SU-DHL-6 (cell line): ENCODE results near the gene PSMA3.

Experiments used
- H2AFZ ChIP-seq: fragments of 200-600 bp; sonication (generic); 2 replicates; pipeline ENCODE4 v1.6.1; 2014; ENCODE audit warnings: low read depth, mild to moderate bottlenecking, moderate library complexity, mixed read lengths, antibody characterized with exemption, low read length; ENCODE audit not compliant: severe bottlenecking
- H3F3A ChIP-seq: fragments of 200-600 bp; shearing (Covaris generic); 2 replicates; pipeline ENCODE4 v1.6.0; 2016; ENCODE audit warnings: antibody characterized with exemption, mild to moderate bottlenecking; ENCODE audit not compliant: insufficient read depth
- H3K27ac ChIP-seq: fragments of 200-600 bp; sonication (generic); 2 replicates; pipeline ENCODE4 v1.5.1; 2016; ENCODE audit warnings: low read depth, mild to moderate bottlenecking, low read length, moderate library complexity, mixed read lengths
- H3K27me3 ChIP-seq: fragments of 200-600 bp; sonication (generic), shearing (Covaris generic); 2 replicates; pipeline ENCODE4 v1.6.0; 2014; ENCODE audit warnings: mild to moderate bottlenecking, low read length
- H3K36me3 ChIP-seq: fragments of 200-600 bp; sonication (generic); 2 replicates; pipeline ENCODE4 v1.6.1; 2014; ENCODE audit warnings: mild to moderate bottlenecking, low read length, mixed read lengths
- H3K4me2 ChIP-seq: fragments of 300-600, 200-600 bp; shearing (Covaris generic), sonication (generic); 2 replicates; pipeline ENCODE4 v1.6.0; 2014; ENCODE audit warnings: low read length, low read depth, mild to moderate bottlenecking; ENCODE audit not compliant: poor library complexity, severe bottlenecking
- H3K4me3 ChIP-seq: fragments of 200-600 bp; sonication (generic); 2 replicates; pipeline ENCODE4 v1.5.1; 2014; ENCODE audit warnings: antibody characterized with exemption, low read length, mild to moderate bottlenecking, mixed read lengths; ENCODE audit not compliant: insufficient read depth, poor library complexity, severe bottlenecking
- H3K79me2 ChIP-seq: fragments of 200-600 bp; sonication (generic); 2 replicates; pipeline ENCODE4 v1.6.1; 2014; ENCODE audit warnings: mild to moderate bottlenecking, low read length, moderate library complexity; ENCODE audit not compliant: insufficient read depth
- H3K9ac ChIP-seq: fragments of 200-600 bp; sonication (generic); 2 replicates; pipeline ENCODE4 v1.7.0; 2014; ENCODE audit warnings: mild to moderate bottlenecking, low read length
- H3K9me2 ChIP-seq: fragments of 200-600 bp; sonication (generic); replicated peaks from 2 replicates; pipeline ENCODE4 v1.6.1; 2014; ENCODE audit warnings: low read length; ENCODE audit not compliant: insufficient read depth
- H3K9me3 ChIP-seq: fragments of 200-600 bp; sonication (generic); 2 replicates; pipeline ENCODE4 v1.6.1; 2014; ENCODE audit warnings: low read length, mixed read lengths; ENCODE audit not compliant: insufficient read depth
- H4K20me1 ChIP-seq: fragments of 200-600 bp; sonication (generic); 2 replicates; pipeline ENCODE4 v1.6.1; 2014; ENCODE audit warnings: low read depth, mild to moderate bottlenecking, antibody characterized with exemption, low read length, moderate library complexity, mixed read lengths
- CTCF ChIP-seq: fragments of 200-600 bp; sonication (generic); IDR thresholded peaks from one replicate; pipeline ENCODE4 v1.5.1; 2017; ENCODE audit warnings: antibody characterized with exemption, mild to moderate bottlenecking, low read length, moderate library complexity; ENCODE audit not compliant: insufficient read depth, poor library complexity, severe bottlenecking
- EZH2phosphoT487 ChIP-seq: fragments of 200-600 bp; sonication (generic), shearing (Covaris generic); conservative IDR thresholded peaks from 2 replicates; pipeline ENCODE4 v1.6.1; 2018; ENCODE audit warnings: mild to moderate bottlenecking, antibody characterized with exemption, low read length, moderate library complexity, mixed read lengths

The PSMA3 gene

DNA sequence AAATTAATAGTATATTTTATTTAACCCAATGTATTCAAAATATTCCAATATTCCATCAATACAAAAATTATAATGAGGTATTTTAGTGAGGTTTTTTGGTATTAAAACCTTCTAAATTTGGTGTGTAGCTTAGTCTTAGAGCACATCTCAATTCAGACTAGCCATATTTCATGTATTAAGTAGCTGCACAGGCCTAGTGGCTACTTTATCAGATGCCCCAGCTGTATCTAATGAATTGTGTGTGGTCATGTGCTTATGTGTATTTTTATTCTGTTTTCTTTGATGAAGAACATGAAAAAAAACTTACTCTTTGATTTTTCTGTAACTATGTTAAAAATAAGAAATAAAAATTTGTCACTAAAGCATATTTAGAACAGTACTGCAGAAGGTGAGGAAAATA, 31.5 kb upstream of the PSMA3 start:
- Histone ChIP-seq H3K36me3 (peaks cover 19% of the 10 kb centered on the region), H3K27ac (no peak overlapping the region), H3K4me2 (no peak overlapping the region), H3K4me3 (no peak overlapping the region), H3K9me2 (no peaks in the 10 kb centered on the region), H3F3A (no peaks in the 10 kb centered on the region; the same call in 1 of the 2 replicates), H3K27me3 (no peaks in the 10 kb centered on the region), H4K20me1 (no peaks in the 10 kb centered on the region), H2AFZ (no peak overlapping the region), H3K79me2 (no peaks in the 10 kb centered on the region), H3K9me3 (no peaks in the 10 kb centered on the region), H3K9ac (no peak overlapping the region)
- TF ChIP-seq CTCF = no peak
- TF ChIP-seq EZH2phosphoT487 = no peak

DNA sequence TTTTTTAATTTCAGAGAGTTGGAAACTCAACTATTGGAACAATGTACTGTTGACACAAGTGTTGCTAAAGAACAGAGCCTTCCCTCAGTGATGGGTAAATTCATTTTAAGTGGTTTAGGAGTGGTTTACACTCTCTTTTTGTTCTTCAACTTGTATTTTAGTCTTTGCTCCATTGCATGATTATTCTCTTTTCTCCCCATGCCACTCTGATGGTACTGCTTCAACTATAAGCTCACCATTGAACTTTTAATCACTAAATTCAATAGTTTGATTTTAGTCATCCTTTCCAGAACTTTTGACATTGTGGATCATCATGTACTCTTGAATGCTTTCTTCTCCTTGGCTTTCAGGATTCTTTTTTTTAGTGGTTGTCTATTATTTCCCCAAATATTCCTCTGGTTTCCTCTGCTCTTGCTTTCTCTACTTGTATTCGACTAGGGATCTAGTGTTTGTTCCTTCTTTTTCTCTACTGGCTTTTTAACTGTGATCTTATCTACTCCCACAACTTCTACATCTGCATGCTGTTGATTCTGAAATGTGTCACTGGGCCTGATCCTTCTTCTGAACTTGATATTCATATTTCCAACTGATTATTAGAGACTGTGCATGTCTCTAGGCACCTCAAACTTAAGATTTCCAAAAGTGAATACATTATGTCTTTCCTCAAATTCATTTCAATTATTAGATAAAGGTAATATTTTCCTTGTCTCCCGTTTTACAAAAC, 29.3 kb upstream of the PSMA3 start:
- Histone ChIP-seq H3K4me2 (no peak overlapping the region), H3K9me3 (no peaks in the 10 kb centered on the region), H3K36me3 (peaks cover 6% of the 10 kb centered on the region; the same call in 1 of the 2 replicates), H3K4me3 (no peak overlapping the region), H3F3A (no peaks in the 10 kb centered on the region; the same call in 1 of the 2 replicates), H3K27me3 (no peaks in the 10 kb centered on the region), H3K79me2 (no peaks in the 10 kb centered on the region), H4K20me1 (no peaks in the 10 kb centered on the region), H2AFZ (no peak overlapping the region), H3K9me2 (no peaks in the 10 kb centered on the region), H3K27ac (no peak overlapping the region), H3K9ac (no peak overlapping the region)
- no peak for TF ChIP-seq EZH2phosphoT487
- no peak for TF ChIP-seq CTCF

GRCh38 chr14:58216544-58216943, 28.1 kb upstream of the PSMA3 start:
- no peak overlapping the region for H3K4me3 ChIP-seq
- H4K20me1 ChIP-seq = no peaks in the 10 kb centered on the region
- no peaks in the 10 kb centered on the region for H3K27me3 ChIP-seq
- no peaks in the 10 kb centered on the region; the same call in 1 of the 2 replicates for H3F3A ChIP-seq
- peaks cover 8% of the 10 kb centered on the region; the same call in 1 of the 2 replicates for H3K36me3 ChIP-seq
- H3K9ac ChIP-seq = no peak overlapping the region
- no peak for TF ChIP-seq CTCF
- TF ChIP-seq EZH2phosphoT487 = no peak
- H3K4me2 ChIP-seq = no peak overlapping the region
- no peak overlapping the region for H3K27ac ChIP-seq
- H2AFZ ChIP-seq = no peak overlapping the region
- no peaks in the 10 kb centered on the region for H3K9me2 ChIP-seq
- no peaks in the 10 kb centered on the region for H3K9me3 ChIP-seq
- H3K79me2 ChIP-seq = no peaks in the 10 kb centered on the region
